ENCODE data around the gene IQGAP2. TPM values are rescaled to one million over a fixed set of nuclear protein-coding genes. Genes with fewer than 3 reads are reported as not detected.

IQGAP2 gene
- total RNA-seq, 1 donor, result 0.36 TPM

GRCh38 chr5:76555114-76555513, 152.0 kb downstream of the IQGAP2 start:
- Histone ChIP-seq H4K20me1 (ENCODE audit: insufficient read depth, low read length) (no peaks in the 10 kb centered on the region), H3K4me3 (ENCODE audit: insufficient read depth, low read length) (no peak overlapping the region), H3K9me3 (ENCODE audit: low read depth, low read length) (no peaks in the 10 kb centered on the region), H3K27ac (ENCODE audit: low read depth, low read length) (no peak overlapping the region), H3K4me1 (ENCODE audit: insufficient read depth, low read length) (no peaks in the 10 kb centered on the region), H3K79me2 (ENCODE audit: insufficient read depth, low read length) (no peaks in the 10 kb centered on the region), H3K4me2 (ENCODE audit: insufficient read depth, low read length) (no peak overlapping the region), H2AFZ (ENCODE audit: low read length) (no peak overlapping the region), H3K27me3 (ENCODE audit: insufficient read depth, low read length) (no peaks in the 10 kb centered on the region), H3K36me3 (ENCODE audit: insufficient read depth, low read length) (no peaks in the 10 kb centered on the region)
- DNase-seq (ENCODE audit: insufficient read length, low spot score, missing footprints), result no peak
- TF ChIP-seq CTCF (IDR thresholded peaks at IDR 0.05; ENCODE audit: extremely low read depth, low read depth, low read length), result no peak

- Histone ChIP-seq H3K9me3 (ENCODE audit: low read depth, low read length) (no peaks in the 10 kb centered on the region), H3K4me1 (ENCODE audit: insufficient read depth, low read length) (no peaks in the 10 kb centered on the region), H3K4me3 (ENCODE audit: insufficient read depth, low read length) (no peak overlapping the region), H3K4me2 (ENCODE audit: insufficient read depth, low read length) (no peak overlapping the region), H2AFZ (ENCODE audit: low read length) (no peak overlapping the region), H3K79me2 (ENCODE audit: insufficient read depth, low read length) (no peaks in the 10 kb centered on the region), H3K27ac (ENCODE audit: low read depth, low read length) (no peak overlapping the region), H3K27me3 (ENCODE audit: insufficient read depth, low read length) (no peaks in the 10 kb centered on the region), H3K36me3 (ENCODE audit: insufficient read depth, low read length) (no peaks in the 10 kb centered on the region), H4K20me1 (ENCODE audit: insufficient read depth, low read length) (no peaks in the 10 kb centered on the region)
- TF ChIP-seq CTCF (IDR thresholded peaks at IDR 0.05; ENCODE audit: extremely low read depth, low read depth, low read length), result no peak
- no peak for DNase-seq (ENCODE audit: insufficient read length, low spot score, missing footprints)
Measured at GRCh38 chr5:76555717-76556116, 152.6 kb downstream of the IQGAP2 start.

- H2AFZ ChIP-seq (ENCODE audit: low read length), result no peak overlapping the region
- no peaks in the 10 kb centered on the region for H3K79me2 ChIP-seq (ENCODE audit: insufficient read depth, low read length)
- TF ChIP-seq CTCF (IDR thresholded peaks at IDR 0.05; ENCODE audit: extremely low read depth, low read depth, low read length), result no peak
- H4K20me1 ChIP-seq (ENCODE audit: insufficient read depth, low read length), result no peaks in the 10 kb centered on the region
- no peaks in the 10 kb centered on the region for H3K9me3 ChIP-seq (ENCODE audit: low read depth, low read length)
- no peak overlapping the region for H3K4me3 ChIP-seq (ENCODE audit: insufficient read depth, low read length)
- no peaks in the 10 kb centered on the region for H3K4me1 ChIP-seq (ENCODE audit: insufficient read depth, low read length)
- H3K27ac ChIP-seq (ENCODE audit: low read depth, low read length), result no peak overlapping the region
- DNase-seq (ENCODE audit: insufficient read length, low spot score, missing footprints), result no peak
- H3K27me3 ChIP-seq (ENCODE audit: insufficient read depth, low read length), result no peaks in the 10 kb centered on the region
- no peaks in the 10 kb centered on the region for H3K36me3 ChIP-seq (ENCODE audit: insufficient read depth, low read length)
- H3K4me2 ChIP-seq (ENCODE audit: insufficient read depth, low read length), result no peak overlapping the region
Measured at GRCh38 chr5:76556511-76557221, 153.6 kb downstream of the IQGAP2 start.

GRCh38 chr5:76560952-76561891, 158.1 kb downstream of the IQGAP2 start:
- H3K4me3 ChIP-seq (ENCODE audit: insufficient read depth, low read length), result no peak overlapping the region
- H3K4me2 ChIP-seq (ENCODE audit: insufficient read depth, low read length), result no peak overlapping the region
- H4K20me1 ChIP-seq (ENCODE audit: insufficient read depth, low read length), result no peaks in the 10 kb centered on the region
- no peak overlapping the region for H2AFZ ChIP-seq (ENCODE audit: low read length)
- H3K36me3 ChIP-seq (ENCODE audit: insufficient read depth, low read length), result no peaks in the 10 kb centered on the region
- TF ChIP-seq CTCF (IDR thresholded peaks at IDR 0.05; ENCODE audit: extremely low read depth, low read depth, low read length), result no peak
- H3K4me1 ChIP-seq (ENCODE audit: insufficient read depth, low read length), result no peaks in the 10 kb centered on the region
- H3K27ac ChIP-seq (ENCODE audit: low read depth, low read length), result no peak overlapping the region
- no peaks in the 10 kb centered on the region for H3K79me2 ChIP-seq (ENCODE audit: insufficient read depth, low read length)
- no peaks in the 10 kb centered on the region for H3K9me3 ChIP-seq (ENCODE audit: low read depth, low read length)
- no peak for DNase-seq (ENCODE audit: insufficient read length, low spot score, missing footprints)
- peaks cover 5% of the 10 kb centered on the region for H3K27me3 ChIP-seq (ENCODE audit: insufficient read depth, low read length)

Measured in osteoblast (primary cell).